K562 (cell line): ENCODE data around the gene ATP13A4. TPM values are rescaled to one million over a fixed set of nuclear protein-coding genes. Genes with fewer than 3 reads are reported as not detected.

Experiments used
- ATAC-seq: fragments of 200-7000 bp; cut with Tn5 transposase; 3 replicates; pipeline ENCODE4 v1.9.1; 2020; ENCODE audit warnings: moderate library complexity
- BruUV-seq: library from RNA; stranded (reverse); fragments of 400-500 nt; replicated peaks from 2 replicates; lab custom pipeline; 2021; lab: Mats Ljungman, UMichigan
- CTCF ChIA-PET: fragments of 300-600 bp; formaldehyde crosslinking; extraction: SDS; loops from one replicate; lab custom pipeline; 2021; ENCODE audit warnings: low intra/inter-chr PET ratio; lab: Yijun Ruan, JAX
- POLR2A ChIA-PET: fragments of 300-600, 350-650 bp; sonication (Branson Sonifier 250); formaldehyde crosslinking; extraction: SDS; loops from one replicate; lab custom pipeline; 2021; ENCODE audit warnings: antibody characterized with exemption, inconsistent platforms; lab: Yijun Ruan, JAX
- DNase-seq, 4 experiments: peaks; one replicate each; pipeline versions ENCODE4 v3.0.0 to v3.0.0-alpha.2; 2011 to 2018; ENCODE audit warnings: low spot score in 3 of 4, mixed read lengths in 3 of 4; ENCODE audit errors: extremely low read depth in 1 of 4
- FAIRE-seq: peaks from 2 replicates; lab custom pipeline; 2011; peaks lifted over from hg19 to GRCh38; lab: Jason Lieb, UNC
- H2AFZ ChIP-seq: 2 replicates; pipeline ENCODE4 v1.6.0; 2011; ENCODE audit warnings: low read depth, low read length, control low read depth, inconsistent platforms
- H3K27ac ChIP-seq: fragments of 200-600 bp; 3 replicates; pipeline ENCODE4 v1.8.0; 2011; ENCODE audit warnings: low read depth, mild to moderate bottlenecking, control low read depth, inconsistent platforms, low read length, moderate library complexity, mixed read lengths; ENCODE audit errors: extremely low read depth
- H3K27me3 ChIP-seq, 2 experiments: fragments of 300-600 bp in 1 of 2; 2 replicates in 1 of 2; 3 replicates in 1 of 2; pipeline versions ENCODE4 v1.6.0 to v1.8.0; 2011; ENCODE audit warnings: inconsistent platforms in 2 of 2, low read length in 2 of 2, mild to moderate bottlenecking in 1 of 2, mixed read lengths in 1 of 2, moderate library complexity in 1 of 2; ENCODE audit not compliant: control insufficient read depth in 2 of 2, insufficient read depth in 2 of 2
- H3K36me3 ChIP-seq: fragments of 300-600 bp; 3 replicates; pipeline ENCODE4 v1.8.0; 2011; ENCODE audit warnings: mild to moderate bottlenecking, low read length, inconsistent platforms; ENCODE audit not compliant: control insufficient read depth, insufficient read depth
- H3K4me1 ChIP-seq, 2 experiments: fragments of 200-600 bp in 1 of 2; replicated peaks in 1 of 2; 2 replicates in 1 of 2; 3 replicates in 1 of 2; pipeline versions ENCODE4 v1.5.1 to v1.8.0; 2011; ENCODE audit warnings: inconsistent platforms in 2 of 2, low read length in 2 of 2, mild to moderate bottlenecking in 1 of 2, mixed read lengths in 1 of 2, moderate library complexity in 1 of 2; ENCODE audit not compliant: control insufficient read depth in 2 of 2, insufficient read depth in 2 of 2
- H3K4me2 ChIP-seq: 2 replicates; pipeline ENCODE4 v1.6.1; 2011; ENCODE audit warnings: low read length, control low read depth, inconsistent platforms, mixed read lengths; ENCODE audit not compliant: insufficient read depth
- H3K4me3 ChIP-seq: fragments of 200-600 bp; sonication (generic), shearing (Covaris generic); 2 replicates; pipeline ENCODE4 v1.5.1; 2016; ENCODE audit warnings: control low read depth, inconsistent platforms
- H3K79me2 ChIP-seq: fragments of 200-600 bp; 3 replicates; pipeline ENCODE4 v1.8.0; 2011; ENCODE audit warnings: low read length, inconsistent platforms; ENCODE audit not compliant: control insufficient read depth, insufficient read depth
- H3K9ac ChIP-seq, 2 experiments: 2 replicates each; pipeline versions ENCODE4 v1.6.0 to v1.6.1; 2011; ENCODE audit warnings: low read depth in 2 of 2, low read length in 2 of 2, control low read depth in 1 of 2, inconsistent platforms in 1 of 2, mild to moderate bottlenecking in 1 of 2, mixed read lengths in 1 of 2; ENCODE audit not compliant: insufficient read depth in 1 of 2
- H3K9me1 ChIP-seq: one replicate; pipeline ENCODE4 v1.6.0; 2011; ENCODE audit warnings: inconsistent platforms, mild to moderate bottlenecking, low read length, moderate library complexity; ENCODE audit not compliant: control insufficient read depth, insufficient read depth
- H3K9me3 ChIP-seq: replicated peaks from 2 replicates; pipeline ENCODE4 v1.5.1; 2011; ENCODE audit warnings: low read depth, low read length, inconsistent platforms; ENCODE audit not compliant: control insufficient read depth, insufficient read depth
- H4K20me1 ChIP-seq: replicated peaks from 2 replicates; pipeline ENCODE4 v1.6.1; 2011; ENCODE audit warnings: low read length, inconsistent platforms, mixed read lengths; ENCODE audit not compliant: control insufficient read depth, insufficient read depth
- C11orf30 ChIP-seq: fragments of 450-650 bp; IDR thresholded peaks from 2 replicates; pipeline ENCODE4 v1.6.1; 2016; ENCODE audit warnings: low read depth, mild to moderate bottlenecking
- DDX20 ChIP-seq: fragments of 450-650 bp; IDR thresholded peaks from 2 replicates; pipeline ENCODE4 v1.6.1; 2016; ENCODE audit warnings: missing genetic modification characterization, low read depth, mild to moderate bottlenecking, missing compliant biosample characterization, moderate library complexity
- ELF2 ChIP-seq: fragments of 250-450 bp; sonication (Bioruptor Pico); IDR thresholded peaks from 2 replicates; pipeline ENCODE4 v1.5.0; 2021; ENCODE audit warnings: mild to moderate bottlenecking
- GATAD2B ChIP-seq: fragments of 450-650 bp; IDR thresholded peaks from 2 replicates; pipeline ENCODE4 v1.6.1; 2017; ENCODE audit warnings: mild to moderate bottlenecking, borderline replicate concordance
- MAFG ChIP-seq: fragments of 450-650 bp; conservative IDR thresholded peaks from 2 replicates; pipeline ENCODE4 v1.6.1; 2016; ENCODE audit warnings: missing genetic modification characterization, missing compliant biosample characterization
- MAFK ChIP-seq: IDR thresholded peaks from 2 replicates; pipeline ENCODE4 v1.6.1; 2011; ENCODE audit warnings: low read length, improper control_type of control experiment
- NR1H2 ChIP-seq: sonication (generic); formaldehyde crosslinking; IDR thresholded peaks from 2 replicates; pipeline ENCODE4 v1.4.0; 2020; ENCODE audit warnings: mild to moderate bottlenecking, missing genetic modification reagents
- PCBP1 ChIP-seq: fragments of 200-400 bp; formaldehyde crosslinking; IDR thresholded peaks from 2 replicates; pipeline ENCODE4 v1.6.1; 2018; ENCODE audit warnings: mild to moderate bottlenecking, low read depth, low read length; ENCODE audit not compliant: poor library complexity, severe bottlenecking
- SLC30A9 ChIP-seq: fragments of 250-450 bp; sonication (Bioruptor Pico); IDR thresholded peaks from 2 replicates; pipeline ENCODE4 v1.8.0; 2022; ENCODE audit warnings: mild to moderate bottlenecking, moderate library complexity
- SMC3 ChIP-seq: conservative IDR thresholded peaks from 2 replicates; pipeline ENCODE4 v1.6.1; 2011; ENCODE audit warnings: low read depth, low read length, improper control_type of control experiment; ENCODE audit not compliant: insufficient read depth
- SNRNP70 ChIP-seq: fragments of 200-400 bp; formaldehyde crosslinking; optimal IDR thresholded peaks from 2 replicates; pipeline ENCODE3; 2017; ENCODE audit warnings: low read depth, low read length
- ZNF3 ChIP-seq: fragments of 250-450 bp; sonication (Bioruptor Pico); IDR thresholded peaks from 2 replicates; pipeline ENCODE4 v1.5.0; 2021; ENCODE audit warnings: mild to moderate bottlenecking, moderate library complexity
- ZNF316 ChIP-seq: fragments of 450-650 bp; IDR thresholded peaks from 2 replicates; pipeline ENCODE4 v1.6.1; 2016
- ZNF324 ChIP-seq: fragments of 250-450 bp; sonication (Bioruptor Pico); IDR thresholded peaks from 2 replicates; pipeline ENCODE4 v1.4.0; 2020; ENCODE audit warnings: mild to moderate bottlenecking
- ZSCAN32 ChIP-seq: fragments of 450-650 bp; formaldehyde crosslinking; IDR thresholded peaks from 2 replicates; pipeline ENCODE4 v1.4.0; 2020; ENCODE audit warnings: mild to moderate bottlenecking, moderate library complexity
- WGBS: fragments of 100-300 bp; shearing (Covaris generic); methylation state at CpG from one replicate; pipeline ENCODE4 v1.1.6; 2016; ENCODE audit warnings: low coverage, mixed read lengths; ENCODE audit not compliant: insufficient coverage; ENCODE audit errors: missing lambda C conversion rate; 5-methylcytosine and 5-hydroxymethylcytosine counted together
- in situ Hi-C: fragments of 300-500 bp; cut with MboI; formaldehyde crosslinking; loops from 4 replicates; pipeline ENCODE4 v1.15.0; 2018; ENCODE audit warnings: inconsistent platforms, mixed read lengths
- intact Hi-C: fragments of 100-400 bp; cut with micrococcal nuclease; formaldehyde crosslinking; loops from 2 replicates; pipeline ENCODE4 v1.14.2; 2022
- polyA plus RNA-seq, 8 experiments: library from polyadenylated mRNA; depleted of rRNA in 4 of 8; stranded (reverse) in 5 of 8; unstranded in 3 of 8; fragments of >200 nt; fragmentation: Nextera tagmentation in 2 of 8; fragmentation: Illumina TruSeq in 1 of 8; extraction: Ambion mirVana in 2 of 8; extraction: Trizol in 1 of 8; gene quantifications; 2 replicates each; pipeline versions ENCODE4 v1.2.1 to v1.2.3, GENCODE V29; 2011 to 2014; ENCODE audit warnings: inconsistent platforms in 1 of 8, missing spikeins in 1 of 8
- total RNA-seq, 7 experiments: library from RNA; depleted of rRNA in 6 of 7; stranded (reverse); fragments of >200 nt in 6 of 7; fragmentation: Illumina TruSeq in 2 of 7; extraction: Trizol in 2 of 7; gene quantifications; 2 replicates each; pipeline versions ENCODE4 v1.2.1 to v1.2.3, GENCODE V29; 2011 to 2021; ENCODE audit warnings: low replicate concordance in 1 of 7
- TF ChIP-seq, protein P1 (sequence below): sonication (generic); formaldehyde crosslinking; IDR thresholded peaks from 2 replicates; pipeline ENCODE4 v1.8.0; 2023; ENCODE audit warnings: mild to moderate bottlenecking, missing genetic modification reagents
- TF ChIP-seq, protein P2 (sequence below): fragments of 450-650 bp; formaldehyde crosslinking; IDR thresholded peaks from 2 replicates; pipeline ENCODE4 v1.4.0; 2020; ENCODE audit warnings: mild to moderate bottlenecking, moderate library complexity

The ATP13A4 gene
- total and polyA plus RNA-seq, 9 of the 15 experiments (the other 6 are each of a cell fraction or from before 2014, with no cell fraction given) = 0.03 to 0.14 (median 0.07) TPM; not detected in 6

DNA sequence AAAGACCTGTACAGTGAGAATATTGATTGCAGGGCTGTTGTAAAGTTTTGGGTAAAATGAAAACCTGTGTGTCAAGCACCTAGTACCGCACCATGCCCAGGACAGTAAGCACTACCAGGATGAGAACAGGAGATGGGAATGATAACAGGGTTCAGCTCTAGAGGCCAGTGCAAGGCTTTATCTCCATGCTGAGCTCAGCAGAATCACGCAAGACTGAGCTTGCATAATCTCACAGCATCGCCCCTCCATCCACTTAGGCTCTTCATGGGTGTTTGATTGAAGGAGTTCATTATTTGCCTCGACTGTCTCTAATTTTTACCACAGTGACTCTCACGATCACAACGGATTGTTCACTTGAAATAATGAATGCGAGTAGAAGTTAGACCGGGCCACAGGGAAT is 179.1 kb downstream of the ATP13A4 start:
- intact Hi-C loops = no loop called here
- Histone ChIP-seq H3K79me2 (no peaks in the 10 kb centered on the region), H3K9me3 (no peaks in the 10 kb centered on the region), H3K4me2 (no peak overlapping the region), H3K27me3 (no peaks in the 10 kb centered on the region), H3K9ac (no peak overlapping the region), H3K9me1 (no peaks in the 10 kb centered on the region), H3K4me3 (no peak overlapping the region), H3K36me3 (no peaks in the 10 kb centered on the region), H3K27ac (no peak overlapping the region), H4K20me1 (no peaks in the 10 kb centered on the region), H2AFZ (no peak overlapping the region), H3K4me1 (no peaks in the 10 kb centered on the region)
- ATAC-seq (no peak), DNase-seq (no peak), FAIRE-seq (no peak)
- in situ Hi-C loops = no loop called here
- TF ChIP-seq DDX20 (tag) (no peak), ZNF316 (peak; percentile 27; the same call in 1 of the 2 replicates), MAFG (tag) (0 out of 2 replicates have a peak, but pooled peaks have one; percentile 27), MAFK (0 out of 2 replicates have a peak, but pooled peaks have one; percentile 15), C11orf30 (peak; percentile 42)
- TF ChIP-seq, protein P1, sequence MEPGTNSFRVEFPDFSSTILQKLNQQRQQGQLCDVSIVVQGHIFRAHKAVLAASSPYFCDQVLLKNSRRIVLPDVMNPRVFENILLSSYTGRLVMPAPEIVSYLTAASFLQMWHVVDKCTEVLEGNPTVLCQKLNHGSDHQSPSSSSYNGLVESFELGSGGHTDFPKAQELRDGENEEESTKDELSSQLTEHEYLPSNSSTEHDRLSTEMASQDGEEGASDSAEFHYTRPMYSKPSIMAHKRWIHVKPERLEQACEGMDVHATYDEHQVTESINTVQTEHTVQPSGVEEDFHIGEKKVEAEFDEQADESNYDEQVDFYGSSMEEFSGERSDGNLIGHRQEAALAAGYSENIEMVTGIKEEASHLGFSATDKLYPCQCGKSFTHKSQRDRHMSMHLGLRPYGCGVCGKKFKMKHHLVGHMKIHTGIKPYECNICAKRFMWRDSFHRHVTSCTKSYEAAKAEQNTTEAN (CRISPR knock-in tag) = no peak
- WGBS = 4% methylated on average over 7 of the region's 8 CpGs
- ChIA-PET CTCF (no interaction called here), POLR2A (no interaction called here)
- no TSS peak for BruUV-seq

DNA sequence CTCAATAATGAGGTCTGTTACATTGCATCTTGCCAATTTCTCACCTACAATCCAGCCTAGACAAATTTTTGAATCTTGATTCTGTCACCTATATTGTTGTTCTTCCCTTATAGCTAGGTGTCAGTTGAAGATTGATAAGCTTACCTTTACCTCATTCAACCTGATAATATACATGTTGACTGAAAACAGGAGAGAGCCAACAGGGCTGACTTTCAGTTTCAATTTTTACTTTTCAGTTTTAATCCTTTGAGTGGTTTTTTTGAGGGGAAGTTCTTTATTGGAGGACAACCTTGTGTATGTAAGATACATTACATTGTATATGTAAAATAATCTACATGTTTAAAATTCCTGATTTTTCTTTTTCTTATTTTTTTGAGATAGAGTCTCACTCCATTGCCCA is 181.9 kb downstream of the ATP13A4 start:
- H3K4me3 ChIP-seq = no peak overlapping the region
- in situ Hi-C loops (no loop called here), intact Hi-C loops (no loop called here)
- no peak overlapping the region for H3K9ac ChIP-seq
- H4K20me1 ChIP-seq = no peaks in the 10 kb centered on the region
- POLR2A ChIA-PET = no interaction called here
- ATAC-seq = no peak
- no peaks in the 10 kb centered on the region for H3K36me3 ChIP-seq
- no peak overlapping the region for H3K27ac ChIP-seq
- H3K79me2 ChIP-seq = no peaks in the 10 kb centered on the region
- H3K4me2 ChIP-seq = no peak overlapping the region
- H3K4me1 ChIP-seq = no peaks in the 10 kb centered on the region
- no peak for DNase-seq
- no peaks in the 10 kb centered on the region for H3K27me3 ChIP-seq
- CTCF ChIA-PET = no interaction called here
- no peaks in the 10 kb centered on the region for H3K9me1 ChIP-seq
- BruUV-seq = no TSS peak
- H3K9me3 ChIP-seq = no peaks in the 10 kb centered on the region
- FAIRE-seq = no peak
- no peak overlapping the region for H2AFZ ChIP-seq
- TF ChIP-seq SMC3 = no peak
- TF ChIP-seq SLC30A9 (CRISPR knock-in tag) = no peak
- TF ChIP-seq ELF2 (CRISPR knock-in tag) = no peak
- TF ChIP-seq PCBP1 = no peak
- no peak for TF ChIP-seq ZSCAN32 (CRISPR knock-in tag)
- TF ChIP-seq NR1H2 = no peak
- TF ChIP-seq GATAD2B = no peak
- TF ChIP-seq ZNF3 (CRISPR knock-in tag) = no peak
- TF ChIP-seq, protein P2, sequence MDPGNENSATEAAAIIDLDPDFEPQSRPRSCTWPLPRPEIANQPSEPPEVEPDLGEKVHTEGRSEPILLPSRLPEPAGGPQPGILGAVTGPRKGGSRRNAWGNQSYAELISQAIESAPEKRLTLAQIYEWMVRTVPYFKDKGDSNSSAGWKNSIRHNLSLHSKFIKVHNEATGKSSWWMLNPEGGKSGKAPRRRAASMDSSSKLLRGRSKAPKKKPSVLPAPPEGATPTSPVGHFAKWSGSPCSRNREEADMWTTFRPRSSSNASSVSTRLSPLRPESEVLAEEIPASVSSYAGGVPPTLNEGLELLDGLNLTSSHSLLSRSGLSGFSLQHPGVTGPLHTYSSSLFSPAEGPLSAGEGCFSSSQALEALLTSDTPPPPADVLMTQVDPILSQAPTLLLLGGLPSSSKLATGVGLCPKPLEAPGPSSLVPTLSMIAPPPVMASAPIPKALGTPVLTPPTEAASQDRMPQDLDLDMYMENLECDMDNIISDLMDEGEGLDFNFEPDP (CRISPR knock-in tag) = no peak
- no peak for TF ChIP-seq ZNF324 (CRISPR knock-in tag)
- TF ChIP-seq SNRNP70 = no peak
